Osteocyte (in vitro differentiated cells): Measurements from ENCODE around the gene SLX4IP. TPM values are rescaled to one million over a fixed set of nuclear protein-coding genes. Genes with fewer than 3 reads are reported as not detected.

Experiments used
- DNase-seq: peaks from one replicate; pipeline ENCODE4 v3.0.0; 2021; ENCODE audit warnings: mixed read lengths; ENCODE audit not compliant: unreplicated experiment; ENCODE audit errors: extremely low spot score
- H3K27ac Mint-ChIP-seq: one replicate; pipeline ENCODE4 v1.8.0; 2021; ENCODE audit warnings: mild to moderate bottlenecking, mixed read lengths; ENCODE audit not compliant: unreplicated experiment
- H3K27me3 Mint-ChIP-seq: one replicate; pipeline ENCODE4 v1.8.0; 2021; ENCODE audit warnings: mixed read lengths; ENCODE audit not compliant: unreplicated experiment
- H3K36me3 Mint-ChIP-seq: one replicate; pipeline ENCODE4 v1.8.0; 2021; ENCODE audit warnings: mixed read lengths; ENCODE audit not compliant: unreplicated experiment
- H3K4me1 Mint-ChIP-seq: one replicate; pipeline ENCODE4 v1.8.0; 2021; ENCODE audit warnings: mixed read lengths; ENCODE audit not compliant: unreplicated experiment
- H3K4me3 Mint-ChIP-seq: one replicate; pipeline ENCODE4 v1.8.0; 2021; ENCODE audit warnings: mild to moderate bottlenecking, moderate library complexity, mixed read lengths; ENCODE audit not compliant: unreplicated experiment
- H3K9me3 Mint-ChIP-seq: one replicate; pipeline ENCODE4 v1.8.0; 2021; ENCODE audit warnings: mixed read lengths; ENCODE audit not compliant: unreplicated experiment
- CTCF ChIP-seq: fragments of 200-600 bp; sonication (generic); IDR thresholded peaks from 2 replicates; pipeline ENCODE4 v1.5.0; 2021; ENCODE audit warnings: antibody characterized with exemption, mild to moderate bottlenecking, moderate library complexity
- total RNA-seq: library from RNA; stranded (reverse); gene quantifications from 2 replicates; pipeline ENCODE4 v1.2.1, GENCODE V29; 2021

SLX4IP gene
- total RNA-seq, 1 donor from 2014 or later: 5.4 TPM

GRCh38 chr20:10478930-10479329 lies 43.8 kb downstream of the SLX4IP start:
- no peak for TF ChIP-seq CTCF
- Mint-ChIP-seq H3K27ac (no peak overlapping the region), H3K36me3 (no peaks in the 10 kb centered on the region), H3K4me1 (peaks cover 8% of the 10 kb centered on the region), H3K9me3 (no peaks in the 10 kb centered on the region), H3K4me3 (no peak overlapping the region), H3K27me3 (no peaks in the 10 kb centered on the region)
- no peak for DNase-seq

GRCh38 chr20:10481676-10482075 lies 46.6 kb downstream of the SLX4IP start:
- no peak overlapping the region for H3K4me3 Mint-ChIP-seq
- no peak for DNase-seq
- H3K36me3 Mint-ChIP-seq: no peaks in the 10 kb centered on the region
- no peaks in the 10 kb centered on the region for H3K9me3 Mint-ChIP-seq
- no peak overlapping the region for H3K27ac Mint-ChIP-seq
- TF ChIP-seq CTCF: no peak
- H3K27me3 Mint-ChIP-seq: no peaks in the 10 kb centered on the region
- no peaks in the 10 kb centered on the region for H3K4me1 Mint-ChIP-seq

GRCh38 chr20:10483691-10484090 lies 48.6 kb downstream of the SLX4IP start:
- DNase-seq: no peak
- H3K4me3 Mint-ChIP-seq: no peak overlapping the region
- no peaks in the 10 kb centered on the region for H3K36me3 Mint-ChIP-seq
- peaks cover 8% of the 10 kb centered on the region for H3K4me1 Mint-ChIP-seq
- no peak for TF ChIP-seq CTCF
- no peak overlapping the region for H3K27ac Mint-ChIP-seq
- H3K27me3 Mint-ChIP-seq: no peaks in the 10 kb centered on the region
- H3K9me3 Mint-ChIP-seq: no peaks in the 10 kb centered on the region

- TF ChIP-seq CTCF: no peak
- no peak for DNase-seq
- Mint-ChIP-seq H3K36me3 (no peaks in the 10 kb centered on the region), H3K4me3 (no peak overlapping the region), H3K9me3 (no peaks in the 10 kb centered on the region), H3K27me3 (no peaks in the 10 kb centered on the region), H3K4me1 (peaks cover 14% of the 10 kb centered on the region), H3K27ac (no peak overlapping the region)
Observed at GRCh38 chr20:10487142-10488136, 52.3 kb downstream of the SLX4IP start.

GRCh38 chr20:10488534-10488933 lies 53.4 kb downstream of the SLX4IP start:
- no peaks in the 10 kb centered on the region for H3K36me3 Mint-ChIP-seq
- no peak overlapping the region for H3K27ac Mint-ChIP-seq
- DNase-seq: no peak
- H3K9me3 Mint-ChIP-seq: no peaks in the 10 kb centered on the region
- H3K27me3 Mint-ChIP-seq: no peaks in the 10 kb centered on the region
- TF ChIP-seq CTCF: no peak
- H3K4me3 Mint-ChIP-seq: no peak overlapping the region
- peaks cover 14% of the 10 kb centered on the region for H3K4me1 Mint-ChIP-seq
